H1 (cell line): ENCODE data around the gene NELL1.

Source experiments
- CHD1 ChIP-seq: IDR thresholded peaks from 2 replicates; pipeline ENCODE4 v1.6.1; 2012; ENCODE audit warnings: low read depth, low read length, improper control_type of control experiment
- CREB1 ChIP-seq: IDR thresholded peaks from 2 replicates; pipeline ENCODE4 v1.6.1; 2012; ENCODE audit warnings: inconsistent platforms
- CTCF ChIP-seq, 3 experiments: IDR thresholded peaks; 1 replicate in 2 of 3; 2 replicates in 1 of 3; pipeline versions ENCODE4 v1.5.1 to v1.6.1; 2011; ENCODE audit warnings: low read length in 3 of 3, mild to moderate bottlenecking in 3 of 3, inconsistent platforms in 2 of 3, low read depth in 1 of 3, moderate library complexity in 1 of 3; ENCODE audit not compliant: insufficient read depth in 1 of 3; ENCODE audit errors: control extremely low read depth in 1 of 3
- JUN ChIP-seq: IDR thresholded peaks from 2 replicates; pipeline ENCODE4 v1.6.1; 2011; ENCODE audit warnings: low read depth, mild to moderate bottlenecking, improper control_type of control experiment, low read length
- KDM1A ChIP-seq: fragments of 200-600, 300-600 bp; sonication (generic); IDR thresholded peaks from 2 replicates; pipeline ENCODE4 v1.7.1; 2016; ENCODE audit warnings: mild to moderate bottlenecking, low read length, borderline replicate concordance
- POLR2A ChIP-seq, 2 experiments: IDR thresholded peaks; 1 replicate in 1 of 2; 2 replicates in 1 of 2; pipeline ENCODE4 v1.6.1; 2011; ENCODE audit warnings: low read depth in 2 of 2, low read length in 2 of 2, mild to moderate bottlenecking in 2 of 2; ENCODE audit errors: control extremely low read depth in 1 of 2
- POLR2AphosphoS5 ChIP-seq: IDR thresholded peaks from 2 replicates; pipeline ENCODE4 v1.6.1; 2011; ENCODE audit warnings: low read depth, low read length
- RXRA ChIP-seq: IDR thresholded peaks from 2 replicates; pipeline ENCODE4 v1.6.1; 2011; ENCODE audit warnings: low read depth, mild to moderate bottlenecking, low read length, moderate library complexity; ENCODE audit not compliant: insufficient read depth
- TEAD4 ChIP-seq: IDR thresholded peaks from 2 replicates; pipeline ENCODE4 v1.6.1; 2012; ENCODE audit warnings: low read depth, low read length, inconsistent platforms, mixed read lengths
- YY1 ChIP-seq: IDR thresholded peaks from 2 replicates; pipeline ENCODE4 v1.6.1; 2011; ENCODE audit warnings: low read depth, mild to moderate bottlenecking, low read length
- ZNF274 ChIP-seq: IDR thresholded peaks from 2 replicates; pipeline ENCODE4 v1.7.0; 2012; ENCODE audit warnings: low read length, borderline replicate concordance; ENCODE audit errors: extremely low read depth

GRCh38 chr11:21401496-21401895, 732.1 kb downstream of the NELL1 start:
- TF ChIP-seq CTCF (IDR thresholded peaks at IDR 0.05; ENCODE audit: control extremely low read depth in 1 of 3, insufficient read depth in 1 of 3, low read depth in 1 of 3, low read length in 3 of 3) (no peak), CREB1 (no peak), POLR2A (IDR thresholded peaks at IDR 0.05; ENCODE audit: control extremely low read depth in 1 of 2, low read depth in 2 of 2, low read length in 2 of 2) (no peak), CHD1 (no peak), JUN (no peak), RXRA (no peak), TEAD4 (no peak), YY1 (no peak), KDM1A (no peak), POLR2AphosphoS5 (no peak), ZNF274 (no peak)
